Fibroblast of skin of abdomen (primary cell): ENCODE data around the gene ENTHD1.
"Not testable (repeated sequence)": the region's sequence is repeated elsewhere in the genome, so short reads cannot be mapped to it uniquely, and the experiment has no call there.

Experiments
- DNase-seq: peaks from one replicate; pipeline ENCODE4 v3.0.0-alpha.2; 2013

The ENTHD1 gene

DNA sequence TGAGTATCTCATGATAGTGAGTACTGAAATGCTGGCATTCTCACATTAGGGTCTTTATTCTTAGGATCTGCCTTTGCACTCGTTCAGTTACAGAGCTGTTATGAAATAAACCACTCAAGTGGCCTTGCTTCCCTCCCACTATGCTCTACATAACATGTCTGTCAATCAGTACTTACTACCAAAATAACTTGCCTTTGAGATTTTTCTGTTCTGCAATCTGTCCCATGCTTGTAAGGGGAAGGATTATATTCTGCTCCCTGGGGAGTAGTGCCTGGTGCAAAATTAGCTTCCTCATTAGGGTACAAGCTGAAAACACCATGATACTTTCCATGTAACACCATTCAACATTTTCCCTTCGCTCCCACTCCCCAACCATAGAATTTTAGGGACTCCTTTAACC, 5.4 kb upstream of the ENTHD1 start:
- DNase-seq, result no peak

DNA sequence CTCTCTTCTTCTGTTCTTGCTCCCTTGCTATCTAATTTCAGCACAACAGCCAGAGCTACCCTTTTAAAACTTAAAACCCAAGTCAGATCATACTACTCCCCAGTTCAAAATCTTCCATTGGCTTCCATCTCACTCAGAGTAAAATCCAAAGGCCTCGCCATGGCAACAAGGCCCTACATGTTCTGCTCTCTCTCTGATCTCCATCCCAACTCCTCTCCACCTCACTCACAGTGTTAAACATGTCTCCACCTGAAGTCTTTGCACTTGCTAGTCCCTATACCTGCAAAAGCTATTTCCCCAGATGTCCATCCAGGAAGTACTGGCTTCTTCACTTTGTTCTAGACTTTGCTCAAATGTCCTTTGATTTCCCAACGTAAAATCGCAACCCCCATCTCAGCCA, 4.3 kb upstream of the ENTHD1 start:
- no peak for DNase-seq

DNA sequence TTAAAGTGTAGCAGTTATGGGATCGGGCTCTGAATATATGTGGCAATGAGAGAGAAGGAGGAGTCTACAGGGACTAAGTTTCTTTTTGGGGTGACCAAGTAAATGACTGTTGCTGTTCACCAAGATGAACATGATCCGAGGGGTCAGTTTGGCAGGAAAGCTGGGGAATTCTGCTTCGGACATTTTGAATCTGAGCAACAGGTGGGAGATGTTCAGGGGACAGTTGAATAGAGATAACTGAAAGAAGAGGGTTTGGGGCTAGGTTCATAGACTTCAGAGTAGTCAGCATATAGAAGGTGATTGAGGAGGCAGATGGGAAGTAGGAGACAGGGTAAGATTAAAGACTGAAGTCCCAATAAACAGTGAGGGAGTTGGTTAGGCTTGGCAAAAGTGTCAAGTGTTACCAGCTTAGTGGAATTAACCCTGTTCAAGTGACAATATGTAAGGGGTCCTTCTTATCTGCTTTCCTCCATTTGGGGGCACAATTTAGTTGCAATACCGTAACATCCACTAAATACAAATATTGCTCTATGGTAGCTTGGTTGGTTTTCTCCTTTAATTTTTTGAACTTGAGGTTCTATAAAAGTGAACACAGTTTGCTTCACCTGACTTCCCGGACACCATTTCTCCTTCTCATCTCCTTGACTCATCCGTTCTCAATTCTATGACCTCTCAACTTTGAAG, 2.9 kb upstream of the ENTHD1 start:
- DNase-seq, result no peak

DNA sequence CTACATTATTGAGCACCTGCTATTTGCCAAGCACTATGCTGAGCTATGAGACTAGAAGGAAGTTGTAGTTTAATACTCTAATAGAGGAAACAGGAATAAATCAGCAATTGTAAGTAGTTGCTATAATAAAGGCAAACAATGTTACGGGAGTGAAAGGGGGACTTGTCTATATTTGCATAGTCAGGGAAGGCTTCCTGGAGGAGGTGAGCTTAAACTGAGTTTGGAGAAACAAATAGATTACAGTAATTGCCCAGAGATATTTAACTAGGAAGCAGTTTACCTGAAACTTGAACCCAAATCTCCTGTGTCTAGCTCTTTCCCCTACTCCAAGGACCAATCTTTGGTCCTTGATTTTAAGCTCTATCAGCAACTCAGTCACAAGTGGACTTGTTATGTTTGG, 2.1 kb upstream of the ENTHD1 start:
- DNase-seq, result no peak

DNA sequence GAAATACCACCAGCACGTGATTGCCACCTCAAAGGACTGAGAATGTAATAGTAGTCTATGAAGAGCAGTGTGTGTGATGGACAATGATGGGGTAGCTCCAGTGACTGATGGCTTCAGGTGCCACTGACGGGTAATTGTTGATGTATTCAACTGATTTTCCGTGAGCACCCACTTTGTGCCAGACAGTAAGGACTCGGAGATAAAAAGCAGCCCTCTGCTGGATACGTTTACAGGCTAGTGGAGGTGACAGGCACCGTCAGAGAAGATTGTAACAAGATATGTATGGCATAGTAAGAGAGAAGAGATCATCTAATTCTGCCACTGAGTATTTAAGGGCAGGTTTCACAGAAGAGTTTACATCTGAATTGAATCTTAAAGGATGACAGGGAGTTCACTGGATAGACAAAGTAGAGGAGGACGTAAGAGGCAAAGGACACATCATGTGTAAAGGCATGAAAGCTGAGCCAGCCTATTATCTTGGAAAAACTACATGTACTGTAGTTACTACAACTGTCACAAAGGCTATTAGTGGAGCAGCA, 1.1 kb upstream of the ENTHD1 start:
- no peak for DNase-seq

DNA sequence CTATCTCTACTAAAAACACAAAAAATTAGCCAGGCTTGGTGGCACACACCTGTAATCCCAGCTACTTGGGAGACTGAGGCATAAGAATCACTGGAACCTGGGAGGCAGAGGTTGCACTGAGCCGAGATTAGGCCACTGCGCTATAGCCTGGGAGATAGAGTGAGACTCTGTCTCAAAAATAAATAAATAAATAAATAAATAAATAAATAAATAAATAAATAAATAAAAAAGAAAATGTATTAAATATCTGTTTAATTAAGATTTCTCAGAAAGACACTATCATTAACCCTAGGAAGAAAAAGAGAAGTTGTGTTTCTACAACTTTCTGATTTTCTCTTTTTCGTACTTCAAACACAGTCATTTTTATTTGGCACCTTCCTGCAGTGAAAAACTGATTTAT, 3.6 kb downstream of the ENTHD1 start:
- not testable (repeated sequence) for DNase-seq

DNA sequence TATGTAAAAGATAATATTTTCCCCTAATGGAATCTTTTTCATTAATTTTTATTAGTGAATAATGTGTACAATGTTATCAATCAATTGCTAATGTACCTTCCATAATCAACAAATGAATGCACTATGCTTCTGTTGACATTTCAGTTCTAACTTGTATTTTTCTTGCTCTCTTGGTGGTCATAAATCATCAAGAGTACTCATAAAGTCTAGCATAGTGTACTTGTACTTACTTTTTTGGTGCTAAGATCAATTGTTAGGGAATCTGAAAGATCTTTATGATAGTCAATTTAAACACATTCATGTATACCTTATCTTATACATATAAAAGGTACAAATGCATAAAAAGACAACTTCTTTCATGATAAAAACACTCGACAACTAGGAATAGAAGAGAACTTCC, 10.5 kb downstream of the ENTHD1 start:
- no peak for DNase-seq

DNA sequence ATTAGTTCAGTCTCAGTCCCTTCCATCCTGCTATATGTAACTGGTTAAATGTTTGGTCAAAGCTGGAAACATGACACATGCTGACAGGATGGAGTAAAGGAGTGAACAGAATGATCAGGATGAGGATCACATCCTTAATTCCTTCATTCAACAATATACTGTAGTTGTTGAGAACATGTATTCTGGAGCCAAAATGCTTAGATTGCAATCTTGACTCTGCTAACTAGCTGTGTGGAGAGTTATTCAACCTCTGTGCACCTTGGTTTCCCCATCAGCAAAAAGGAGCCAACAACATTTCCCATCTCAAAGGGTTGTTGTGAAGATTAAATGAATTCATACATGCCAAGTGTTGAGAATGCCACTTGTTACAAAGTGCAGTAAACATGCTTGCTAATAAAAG, 12.8 kb downstream of the ENTHD1 start:
- no peak for DNase-seq

DNA sequence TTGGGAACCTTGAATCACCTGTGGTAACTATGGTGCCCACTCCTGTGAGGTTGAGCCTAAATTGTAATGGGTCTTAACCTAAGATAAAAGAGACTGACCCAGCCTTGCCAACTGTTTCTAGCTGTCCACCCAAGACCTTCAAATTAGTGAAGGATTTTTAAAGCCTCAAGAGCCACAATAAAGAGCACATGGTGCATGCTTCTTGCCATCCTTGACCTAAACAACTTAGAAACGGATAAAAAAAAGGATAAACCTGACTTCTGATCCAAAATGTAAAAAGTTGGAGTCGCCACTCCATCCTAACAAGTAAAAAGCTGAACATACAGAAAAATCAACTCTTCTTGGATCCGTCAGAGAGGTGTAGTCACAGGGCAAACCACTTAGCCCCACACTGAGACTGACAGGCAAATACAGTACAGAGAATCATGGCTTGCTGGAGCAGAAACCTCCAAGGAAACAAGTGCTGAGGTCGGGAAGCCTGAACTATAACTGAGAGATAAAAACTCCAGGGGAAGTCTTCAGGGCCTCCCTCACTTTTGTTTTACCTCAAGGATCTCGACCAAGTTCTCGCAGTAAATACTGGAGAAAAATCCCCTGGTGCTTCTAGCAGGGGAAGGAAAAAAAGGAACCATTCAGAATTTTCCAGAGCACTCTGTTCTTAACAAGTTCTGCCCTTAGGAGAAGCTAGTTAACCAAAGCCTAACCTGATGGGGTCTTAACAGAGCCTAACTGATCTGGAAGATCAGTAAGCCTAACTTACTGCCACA, 16.3 kb downstream of the ENTHD1 start:
- DNase-seq, result no peak

DNA sequence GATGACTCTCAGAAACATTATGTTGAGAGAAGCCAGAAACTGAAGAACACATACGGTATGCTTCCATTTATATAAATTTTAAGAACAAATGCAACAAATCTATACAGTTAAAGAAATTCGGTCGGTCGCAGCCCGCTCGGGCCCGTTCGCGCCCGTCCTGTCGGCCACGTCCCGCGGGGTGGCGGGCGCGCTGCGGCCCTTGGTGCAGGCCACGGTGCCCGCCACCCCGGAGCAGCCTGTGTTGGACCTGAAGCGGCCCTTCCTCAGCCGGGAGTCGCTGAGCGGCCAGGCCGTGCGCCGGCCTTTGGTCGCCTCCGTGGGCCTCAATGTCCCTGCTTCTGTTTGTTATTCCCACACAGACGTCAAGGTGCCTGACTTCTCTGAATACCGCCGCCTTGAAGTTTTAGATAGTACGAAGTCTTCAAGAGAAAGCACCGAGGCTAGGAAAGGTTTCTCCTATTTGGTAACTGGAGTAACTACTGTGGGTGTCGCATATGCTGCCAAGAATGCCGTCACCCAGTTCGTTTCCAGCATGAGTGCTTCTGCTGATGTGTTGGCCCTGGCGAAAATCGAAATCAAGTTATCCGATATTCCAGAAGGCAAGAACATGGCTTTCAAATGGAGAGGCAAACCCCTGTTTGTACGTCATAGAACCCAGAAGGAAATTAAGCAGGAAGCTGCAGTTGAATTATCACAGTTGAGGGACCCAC, 18.2 kb downstream of the ENTHD1 start:
- DNase-seq, result not testable (repeated sequence)

DNA sequence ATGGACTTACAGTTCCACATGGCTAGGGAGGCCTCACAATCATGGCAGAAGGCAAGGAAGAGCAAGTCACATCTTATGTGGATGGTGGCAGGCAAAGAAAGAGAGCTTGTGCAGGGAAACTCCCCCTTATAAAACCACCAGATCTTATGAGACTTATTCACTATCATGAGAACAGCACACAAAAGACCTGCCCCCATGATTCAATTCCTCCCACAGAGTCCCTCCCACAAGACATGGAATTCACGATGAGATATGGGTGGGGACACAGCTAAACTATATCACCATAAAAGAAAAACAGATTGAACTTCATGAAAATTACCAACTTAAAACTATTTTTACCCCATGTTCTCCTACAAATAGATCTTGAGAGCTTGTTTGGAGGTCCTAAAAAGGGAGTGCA, 19.6 kb downstream of the ENTHD1 start:
- DNase-seq, result no peak

DNA sequence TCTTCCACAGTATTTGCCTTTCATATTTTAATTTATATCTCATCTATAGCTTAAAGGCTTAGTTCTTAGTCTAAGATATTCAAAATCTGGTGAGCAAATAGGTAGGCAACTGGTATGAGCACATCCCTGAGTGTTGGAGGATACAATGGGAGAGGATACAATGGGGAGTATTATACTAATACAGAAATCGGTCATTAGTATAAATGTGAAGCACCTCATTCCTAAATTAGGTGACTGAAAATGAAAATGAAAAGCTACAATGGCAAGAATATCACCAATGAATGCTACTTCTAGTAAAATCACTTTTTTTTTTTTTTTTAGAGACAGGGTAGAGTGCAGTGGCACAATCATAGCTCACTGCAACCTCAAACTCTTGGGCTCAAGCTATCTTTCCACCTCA, 21.0 kb downstream of the ENTHD1 start:
- no peak for DNase-seq

DNA sequence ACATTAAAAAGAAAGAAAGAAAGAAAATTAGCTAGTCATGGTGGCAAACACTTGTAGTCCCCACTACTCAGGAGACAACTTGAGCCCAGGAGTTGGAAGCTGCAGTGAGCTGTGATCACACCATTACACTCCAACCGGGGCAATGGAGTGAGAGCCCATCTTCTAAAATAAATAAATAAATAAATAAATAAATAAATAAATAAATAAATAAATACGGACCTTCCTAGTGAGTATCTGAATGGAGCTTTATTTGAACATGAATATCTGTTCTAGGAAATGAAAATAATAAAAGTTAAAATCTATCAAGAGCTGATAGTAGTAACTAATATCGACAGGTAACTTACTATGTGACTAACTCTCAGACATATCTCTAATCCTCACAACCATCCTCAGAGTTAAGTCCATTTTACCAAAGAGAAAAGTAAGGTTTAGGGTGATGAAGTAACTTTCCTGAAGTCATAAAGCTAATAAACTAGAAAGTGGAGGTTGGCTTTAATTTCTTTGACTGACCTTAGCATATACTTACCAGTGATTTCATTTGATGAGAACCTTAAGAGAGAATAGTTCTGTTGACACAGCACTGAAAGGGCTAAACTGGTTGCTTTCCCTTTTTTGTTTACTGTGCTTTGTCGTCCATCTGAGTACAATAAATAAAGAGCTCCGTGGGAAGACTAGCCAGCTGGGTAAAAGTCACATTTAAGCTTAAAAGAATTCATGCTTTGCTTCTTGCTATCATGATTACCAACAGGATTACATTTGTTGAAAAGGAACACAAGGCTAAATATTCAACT, 22.4 kb downstream of the ENTHD1 start:
- no peak for DNase-seq

DNA sequence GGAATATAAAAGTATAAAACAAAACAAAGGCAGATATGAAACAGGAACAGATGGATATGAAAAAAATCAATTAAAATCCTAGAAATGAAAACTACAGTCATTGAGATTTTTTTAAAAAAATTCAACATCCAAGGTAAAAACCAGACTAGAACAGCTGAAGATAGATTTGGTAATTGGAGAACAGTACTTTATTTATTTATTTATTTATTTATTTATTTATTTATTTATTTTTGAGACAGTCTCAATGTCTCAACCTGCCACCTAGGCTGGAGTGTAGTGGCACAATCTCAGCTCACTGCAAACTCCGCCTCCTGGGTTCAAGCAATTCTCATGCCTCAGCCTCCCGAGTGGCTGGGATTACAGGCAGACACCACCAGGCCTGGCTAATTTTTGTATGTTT, 23.8 kb downstream of the ENTHD1 start:
- DNase-seq, result not testable (repeated sequence)

DNA sequence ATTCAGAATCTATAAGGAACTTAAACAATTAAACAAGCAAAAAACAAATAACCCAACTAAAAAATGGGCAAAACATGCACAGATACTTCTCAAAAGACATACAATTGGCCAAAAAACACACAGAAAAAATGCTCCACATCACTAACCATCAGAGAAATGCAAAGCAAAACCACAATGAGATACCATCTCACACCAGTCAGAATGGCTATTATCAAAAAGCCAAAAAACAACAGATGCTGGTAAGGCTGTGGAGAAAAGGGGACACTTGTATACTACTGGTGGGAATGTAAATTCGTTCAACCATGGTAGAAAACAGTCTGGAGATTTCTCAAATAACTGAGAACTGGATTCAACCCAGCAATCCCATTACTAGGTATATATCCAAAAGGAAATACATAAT, 24.8 kb downstream of the ENTHD1 start:
- no peak for DNase-seq

DNA sequence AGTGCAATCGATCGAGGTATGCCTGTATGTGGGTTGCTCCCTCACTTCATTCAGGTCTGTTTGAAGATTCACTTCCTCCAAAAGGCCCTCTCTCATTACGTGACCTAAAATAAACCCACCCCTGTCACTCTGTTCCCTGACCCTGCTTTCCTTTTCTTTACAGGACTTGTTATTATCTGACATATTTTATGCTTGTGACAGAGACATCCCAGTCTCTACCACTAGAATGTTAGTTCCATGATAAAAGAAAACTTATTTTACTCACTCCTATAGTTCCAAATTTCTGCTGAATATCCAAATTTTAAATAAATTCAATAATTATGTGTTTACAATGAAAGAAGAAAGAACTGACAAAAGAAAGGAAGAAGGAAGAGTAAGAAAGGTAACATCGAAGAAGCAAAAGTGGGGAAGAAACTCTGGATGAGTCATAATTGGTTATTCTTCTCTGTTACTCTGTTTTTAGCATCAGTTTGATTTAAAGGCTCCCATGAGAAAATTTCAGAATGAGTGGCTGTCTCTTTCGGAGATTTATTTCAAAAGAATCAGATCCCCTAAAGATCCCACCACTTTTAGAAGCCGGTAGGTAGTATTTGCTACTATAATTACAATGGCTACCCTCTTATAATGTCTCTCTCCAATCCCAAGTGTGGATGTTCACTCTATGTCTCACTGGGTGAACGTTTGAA, 33.5 kb downstream of the ENTHD1 start:
- DNase-seq, result no peak

DNA sequence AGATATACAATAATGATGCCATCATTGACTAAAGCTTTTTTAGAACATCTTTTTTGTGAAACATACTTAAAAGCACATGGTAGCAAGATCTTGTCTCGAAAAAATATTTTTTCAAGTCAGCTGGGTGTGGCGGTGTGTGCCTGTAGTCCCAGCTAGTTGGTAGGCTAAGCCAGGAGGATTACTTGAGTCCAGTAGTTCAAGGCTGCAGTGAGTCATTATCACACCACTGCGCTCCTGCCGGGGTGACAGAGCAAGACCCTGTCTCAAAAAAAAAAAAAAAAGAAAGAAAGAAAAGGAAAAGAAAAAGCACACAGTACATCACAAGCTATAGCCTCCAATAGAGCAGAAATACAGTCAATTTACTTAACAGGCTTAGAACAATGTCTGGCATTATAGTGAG, 37.0 kb downstream of the ENTHD1 start:
- DNase-seq, result no peak

DNA sequence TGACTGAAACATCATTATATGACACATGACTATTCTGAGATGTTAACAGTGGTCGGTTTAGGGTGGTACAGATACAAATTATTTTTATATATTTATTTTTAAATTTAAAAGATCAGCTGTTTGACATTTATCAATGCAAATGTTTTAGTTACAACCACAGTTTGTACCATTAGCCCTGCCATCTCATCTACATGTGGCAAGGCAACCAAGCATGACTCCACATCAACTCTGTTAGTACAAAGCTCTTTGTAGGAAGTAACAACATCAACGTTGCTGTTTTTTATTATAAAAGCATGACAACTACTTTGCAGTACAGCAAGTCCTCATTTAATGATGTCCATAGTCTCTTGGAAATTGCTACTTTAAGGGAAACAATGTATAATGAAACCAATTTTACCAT, 40.8 kb downstream of the ENTHD1 start:
- DNase-seq, result no peak

DNA sequence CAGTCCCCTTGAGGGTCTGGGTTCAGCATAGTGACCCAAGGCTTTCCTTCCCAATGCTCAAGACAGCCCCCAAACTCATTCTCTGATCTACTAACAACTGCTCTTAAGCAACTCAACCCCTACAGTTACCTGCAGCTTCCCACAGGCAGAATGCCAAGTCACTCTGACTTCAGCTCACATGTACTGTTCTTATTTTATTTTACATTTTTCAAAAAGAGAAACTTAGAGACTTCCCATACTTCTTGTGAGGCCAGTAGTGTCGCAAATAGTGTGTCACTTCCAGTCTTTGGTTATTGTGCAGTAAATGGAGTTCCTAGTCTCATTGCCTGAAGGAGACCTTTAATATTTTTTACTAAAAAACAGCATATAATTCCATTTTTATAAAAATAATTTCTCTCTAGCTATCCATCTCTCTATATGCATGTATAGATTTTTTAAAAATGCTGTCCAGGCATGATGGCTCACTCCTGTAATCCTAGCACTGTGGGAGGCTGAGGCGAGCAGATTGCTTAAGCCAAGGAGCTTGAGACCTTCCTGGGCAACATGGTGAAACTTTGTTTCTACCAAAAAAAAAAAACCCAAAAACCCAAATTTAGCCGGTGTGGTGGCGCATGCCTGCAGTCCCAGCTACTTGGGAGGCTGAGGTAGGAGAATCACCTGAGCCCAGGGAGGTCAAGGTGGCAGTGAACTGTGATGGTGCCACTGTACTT, 41.8 kb downstream of the ENTHD1 start:
- DNase-seq, result no peak

DNA sequence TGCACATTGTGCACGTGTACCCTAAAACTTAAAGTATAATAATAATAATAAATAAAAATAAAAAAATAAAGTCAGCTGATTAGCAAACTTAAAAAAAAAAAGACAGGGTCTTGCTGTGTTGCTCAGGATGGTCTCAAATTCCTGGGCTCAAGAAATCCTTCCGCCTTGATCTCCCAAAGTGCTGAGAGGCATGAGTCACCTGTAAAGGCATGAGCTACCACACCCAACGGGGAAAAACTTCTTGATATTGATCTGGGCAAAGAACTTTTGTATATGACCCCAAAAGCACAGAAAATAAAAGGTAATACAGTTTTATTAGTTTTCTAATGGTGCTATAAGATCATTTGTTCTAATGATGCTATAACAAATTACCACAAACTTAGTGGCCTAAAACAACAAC, 46.1 kb downstream of the ENTHD1 start:
- DNase-seq, result no peak

DNA sequence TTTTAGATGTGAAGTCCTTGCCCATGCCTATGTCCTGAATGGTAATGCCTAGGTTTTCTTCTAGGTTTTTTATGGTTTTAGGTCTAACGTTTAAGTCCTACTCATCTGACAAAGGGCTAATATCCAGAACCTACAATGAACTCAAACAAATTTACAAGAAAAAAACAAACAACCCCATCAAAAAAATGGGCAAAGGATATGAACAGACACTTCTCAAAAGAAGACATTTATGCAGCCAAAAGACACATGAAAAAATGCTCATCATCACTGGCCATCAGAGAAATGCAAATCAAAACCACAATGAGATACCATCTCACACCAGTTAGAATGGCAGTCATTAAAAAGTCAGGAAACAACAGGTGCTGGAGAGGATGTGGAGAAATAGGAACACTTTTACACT, 47.0 kb downstream of the ENTHD1 start:
- DNase-seq, result not testable (repeated sequence)
